ENCODE data around the gene EHD2. TPM values are rescaled to one million over a fixed set of nuclear protein-coding genes. Genes with fewer than 3 reads are reported as not detected.
"Not testable (repeated sequence)": the region's sequence is repeated elsewhere in the genome, so short reads cannot be mapped to it uniquely, and the experiment has no call there.

The EHD2 gene
- total and polyA plus RNA-seq, 9 donors: 28.0 to 162 (median 102) TPM

DNA sequence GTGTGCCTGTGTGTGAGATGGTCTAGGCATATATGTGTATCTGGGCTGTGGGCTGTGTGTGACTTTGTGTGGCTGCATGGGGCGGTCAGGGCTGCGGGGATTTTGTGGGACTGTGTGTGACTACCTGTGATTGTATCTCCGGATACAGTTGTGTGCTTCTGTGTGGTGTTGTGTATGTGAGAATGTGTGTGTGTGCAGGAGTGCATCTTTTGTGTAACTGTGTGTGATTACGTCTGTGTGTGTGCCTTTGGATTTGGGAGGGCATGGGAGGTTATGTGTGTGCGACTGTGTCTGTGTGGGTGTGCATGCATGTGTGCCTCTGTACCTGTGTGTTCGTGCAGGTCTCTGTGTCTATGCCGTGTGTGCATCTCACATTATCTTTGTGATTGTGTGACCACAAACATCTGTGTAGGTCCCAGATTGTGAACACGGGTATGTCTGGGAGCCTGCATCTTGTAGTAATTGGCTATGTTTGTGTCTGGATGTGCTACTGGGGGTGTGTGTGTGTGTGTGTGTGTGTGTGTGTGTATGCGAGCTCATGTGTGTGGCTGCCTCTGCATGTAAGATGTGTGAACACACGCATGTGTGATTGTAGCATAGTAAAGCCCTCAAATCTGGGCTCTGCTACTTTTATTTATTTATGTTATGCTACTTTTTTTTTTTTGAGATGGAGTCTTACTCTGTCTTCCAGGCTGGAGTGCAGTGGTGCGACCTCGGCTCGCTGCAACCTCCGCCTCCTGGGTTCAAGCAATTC lies 7.6 kb downstream of the EHD2 start:
- H3K36me3 ChIP-seq: no peaks in the 10 kb centered on the region
- H3K27ac ChIP-seq: peak overlapping the region; percentile 6 to 94
- no peaks in the 10 kb centered on the region for H3K27me3 ChIP-seq
- TF ChIP-seq, protein P1, sequence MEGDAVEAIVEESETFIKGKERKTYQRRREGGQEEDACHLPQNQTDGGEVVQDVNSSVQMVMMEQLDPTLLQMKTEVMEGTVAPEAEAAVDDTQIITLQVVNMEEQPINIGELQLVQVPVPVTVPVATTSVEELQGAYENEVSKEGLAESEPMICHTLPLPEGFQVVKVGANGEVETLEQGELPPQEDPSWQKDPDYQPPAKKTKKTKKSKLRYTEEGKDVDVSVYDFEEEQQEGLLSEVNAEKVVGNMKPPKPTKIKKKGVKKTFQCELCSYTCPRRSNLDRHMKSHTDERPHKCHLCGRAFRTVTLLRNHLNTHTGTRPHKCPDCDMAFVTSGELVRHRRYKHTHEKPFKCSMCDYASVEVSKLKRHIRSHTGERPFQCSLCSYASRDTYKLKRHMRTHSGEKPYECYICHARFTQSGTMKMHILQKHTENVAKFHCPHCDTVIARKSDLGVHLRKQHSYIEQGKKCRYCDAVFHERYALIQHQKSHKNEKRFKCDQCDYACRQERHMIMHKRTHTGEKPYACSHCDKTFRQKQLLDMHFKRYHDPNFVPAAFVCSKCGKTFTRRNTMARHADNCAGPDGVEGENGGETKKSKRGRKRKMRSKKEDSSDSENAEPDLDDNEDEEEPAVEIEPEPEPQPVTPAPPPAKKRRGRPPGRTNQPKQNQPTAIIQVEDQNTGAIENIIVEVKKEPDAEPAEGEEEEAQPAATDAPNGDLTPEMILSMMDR (IDR thresholded peaks at IDR 0.05): no peak
- no peak for TF ChIP-seq POLR2A (IDR thresholded peaks at IDR 0.05)
- no peak for TF ChIP-seq EP300 (IDR thresholded peaks at IDR 0.05)
- no peaks in the 10 kb centered on the region for H3K9me3 ChIP-seq
- no peak overlapping the region for H3K4me3 ChIP-seq
- intact Hi-C loops (cut with DNase I): no loop called here
- WGBS, 3 donors: 43 to 74% (median 66%) methylated on average over 14 of the region's 14 CpGs
- peaks cover 28% of the 10 kb centered on the region for H3K4me1 ChIP-seq (ENCODE audit: insufficient read depth)
- DNase-seq: no peak

DNA sequence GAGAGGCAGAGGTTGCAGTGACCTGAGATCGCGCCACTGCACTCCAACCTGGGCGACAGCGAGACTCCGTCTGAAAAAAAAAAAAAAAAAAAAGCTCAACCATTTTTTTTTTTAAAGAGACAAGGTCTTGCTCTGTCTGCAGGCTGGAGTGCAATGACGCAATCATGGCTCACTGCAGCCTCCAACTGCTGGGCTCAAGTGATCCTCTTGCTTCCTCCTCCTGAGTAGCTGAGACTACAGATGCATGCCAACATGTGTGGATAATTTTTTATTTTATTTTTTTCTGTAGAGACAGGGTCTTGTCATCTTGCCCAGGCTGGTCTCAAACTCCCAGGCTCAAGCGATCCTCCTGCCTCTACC lies 10.3 kb downstream of the EHD2 start:
- H3K36me3 ChIP-seq: no peaks in the 10 kb centered on the region
- intact Hi-C loops (cut with DNase I): no loop called here
- no peaks in the 10 kb centered on the region for H3K27me3 ChIP-seq
- no peaks in the 10 kb centered on the region for H3K9me3 ChIP-seq
- peak overlapping the region in 1 of 2 donors; percentile 61 for H3K27ac ChIP-seq
- 10 to 17% (median 15%) methylated on average over 7 of the region's 7 CpGs for WGBS, 3 donors
- H3K4me3 ChIP-seq: peak overlapping the region; percentile 30
- H3K4me1 ChIP-seq (ENCODE audit: insufficient read depth): peaks cover 11% of the 10 kb centered on the region
- peak in 4 of 5 donors; percentile 66 to 79 (median 70) for DNase-seq
- TF ChIP-seq EP300 (IDR thresholded peaks at IDR 0.05): no peak
- TF ChIP-seq, protein P1 (IDR thresholded peaks at IDR 0.05): no peak
- TF ChIP-seq POLR2A (IDR thresholded peaks at IDR 0.05): no peak

DNA sequence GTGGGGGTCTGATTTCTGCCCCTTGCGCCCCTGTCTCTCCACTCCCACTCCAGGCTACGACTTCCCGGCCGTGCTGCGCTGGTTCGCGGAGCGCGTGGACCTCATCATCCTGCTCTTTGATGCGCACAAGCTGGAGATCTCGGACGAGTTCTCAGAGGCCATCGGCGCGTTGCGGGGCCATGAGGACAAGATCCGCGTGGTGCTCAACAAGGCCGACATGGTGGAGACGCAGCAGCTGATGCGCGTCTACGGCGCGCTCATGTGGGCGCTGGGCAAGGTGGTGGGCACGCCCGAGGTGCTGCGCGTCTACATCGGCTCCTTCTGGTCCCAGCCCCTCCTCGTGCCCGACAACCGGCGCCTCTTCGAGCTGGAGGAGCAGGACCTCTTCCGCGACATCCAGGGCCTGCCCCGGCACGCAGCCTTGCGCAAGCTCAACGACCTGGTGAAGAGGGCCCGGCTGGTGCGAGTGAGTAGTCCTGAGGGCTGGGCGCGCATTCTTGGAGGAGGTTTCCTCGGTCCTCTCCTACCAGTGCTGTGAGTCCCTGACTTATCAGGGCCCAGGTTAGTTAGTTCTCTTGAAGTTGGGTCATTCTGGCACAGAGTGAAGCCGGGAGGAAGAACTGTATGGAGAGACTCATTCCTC lies 12.7 kb downstream of the EHD2 start:
- no peaks in the 10 kb centered on the region for H3K36me3 ChIP-seq

DNA sequence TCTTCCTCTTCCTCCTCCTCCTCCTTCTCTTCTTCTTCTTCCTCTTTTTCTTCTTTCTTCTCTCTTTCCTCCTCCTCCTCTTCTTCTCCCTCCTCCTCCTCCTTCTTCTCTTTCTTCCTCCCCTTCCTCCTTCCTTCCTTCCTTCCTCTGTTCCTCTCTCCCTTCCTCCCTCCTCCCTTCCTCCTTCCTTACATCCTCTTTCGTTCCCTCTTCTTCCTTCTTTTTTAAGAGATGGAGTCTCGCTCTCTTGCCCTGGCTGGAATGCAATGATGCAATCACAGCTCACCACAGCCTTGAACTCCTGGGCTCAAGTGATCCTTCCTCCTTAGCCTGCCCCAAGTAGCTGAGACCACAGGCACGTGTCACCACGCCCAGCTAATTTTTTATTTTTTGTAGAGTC lies 13.2 kb downstream of the EHD2 start:
- no peaks in the 10 kb centered on the region for H3K36me3 ChIP-seq
- no peaks in the 10 kb centered on the region for H3K9me3 ChIP-seq
- H3K4me3 ChIP-seq: no peak overlapping the region
- WGBS, 3 donors: 26 to 39% (median 36%) methylated on average over 4 of the region's 4 CpGs
- intact Hi-C loops (cut with DNase I): no loop called here
- TF ChIP-seq POLR2A (IDR thresholded peaks at IDR 0.05): no peak
- TF ChIP-seq, protein P1 (IDR thresholded peaks at IDR 0.05): no peak
- no peak for TF ChIP-seq EP300 (IDR thresholded peaks at IDR 0.05)
- peak overlapping the region in 1 of 2 donors; percentile 5 for H3K27ac ChIP-seq
- no peaks in the 10 kb centered on the region for H3K27me3 ChIP-seq
- no peak for DNase-seq
- peaks cover 14% of the 10 kb centered on the region for H3K4me1 ChIP-seq (ENCODE audit: insufficient read depth)

More for the DNA sequence above, 12.7 kb downstream of the EHD2 start:
- Histone ChIP-seq H3K9me3 (no peaks in the 10 kb centered on the region), H3K27ac (no peak overlapping the region), H3K4me3 (no peak overlapping the region), H3K27me3 (no peaks in the 10 kb centered on the region), H3K4me1 (ENCODE audit: insufficient read depth) (peaks cover 17% of the 10 kb centered on the region)
- WGBS, 3 donors: 88 to 91% (median 90%) methylated on average over 48 of the region's 48 CpGs
- intact Hi-C loops (cut with DNase I): no loop called here
- no peak for DNase-seq
- TF ChIP-seq POLR2A (IDR thresholded peaks at IDR 0.05) (no peak), EP300 (IDR thresholded peaks at IDR 0.05) (no peak)
- TF ChIP-seq, protein P1 (IDR thresholded peaks at IDR 0.05): no peak

- H3K4me3 ChIP-seq; DNase-seq; intact Hi-C loops (cut with DNase I); H3K27me3 ChIP-seq; H3K9me3 ChIP-seq; H3K36me3 ChIP-seq: not testable (repeated sequence)
- 86 to 99% (median 95%) methylated on average over 4 of the region's 4 CpGs for WGBS, 3 donors
- Histone ChIP-seq H3K4me1 (ENCODE audit: insufficient read depth) (peaks cover 14% of the 10 kb centered on the region), H3K27ac (peak overlapping the region in 1 of 2 donors; percentile 82)
Measured at GRCh38 chr19:47728295-47728694, 15.1 kb downstream of the EHD2 start.

Measured in ovary (tissue), 9 donors.